Measurements from ENCODE around the gene ARHGAP6. TPM values are rescaled to one million over a fixed set of nuclear protein-coding genes. Genes with fewer than 3 reads are reported as not detected.

Gene ARHGAP6
- total and polyA plus RNA-seq, 9 of the 15 experiments (the other 6 are each of a cell fraction or from before 2014, with no cell fraction given): 12.5 to 63.6 (median 41.8) TPM

DNA sequence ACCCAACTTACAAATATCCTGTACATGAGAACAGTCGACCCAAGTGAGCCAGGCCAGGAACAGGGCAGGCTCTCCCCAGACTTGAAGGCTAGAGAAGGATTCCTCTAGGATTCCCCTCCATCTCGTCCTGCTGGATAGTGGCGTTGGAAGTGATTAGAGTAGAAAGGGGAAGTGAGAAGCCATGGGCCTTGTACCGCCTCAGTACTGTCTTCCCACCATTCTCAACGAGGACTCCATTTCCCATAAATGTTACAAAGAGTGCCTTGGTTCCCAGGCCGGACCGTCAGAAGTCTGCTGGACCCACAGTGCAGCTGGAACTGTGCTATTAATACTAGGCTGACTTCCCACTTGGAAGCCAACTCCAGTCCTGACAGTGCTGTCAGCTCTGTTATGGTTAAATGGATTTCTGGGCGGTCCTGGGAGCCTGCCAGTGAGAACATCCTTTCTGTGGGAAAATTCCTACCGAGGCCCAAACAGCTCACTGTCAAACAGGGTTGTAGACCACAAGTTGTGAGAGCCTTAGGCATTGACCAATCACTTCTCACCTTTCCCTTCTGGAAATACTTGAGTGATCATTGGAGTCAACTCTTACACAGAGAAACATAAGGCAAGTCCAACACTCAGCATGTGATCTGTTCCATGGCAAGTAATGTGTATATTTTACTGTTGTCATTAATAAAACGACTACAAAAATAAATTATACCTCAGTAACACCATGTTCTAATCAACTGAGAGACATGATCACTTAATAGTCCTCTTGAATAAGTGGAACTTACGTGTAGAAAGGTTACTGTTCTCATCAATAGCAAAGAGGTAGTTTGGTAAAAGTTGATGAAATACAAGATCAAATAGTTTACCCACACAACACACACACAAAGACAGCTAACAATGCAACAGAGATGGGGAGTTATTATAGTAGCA lies 314.1 kb downstream of the ARHGAP6 start:
- Histone ChIP-seq H3K27me3 (ENCODE audit: control insufficient read depth in 2 of 2, insufficient read depth in 2 of 2, low read length in 2 of 2) (no peaks in the 10 kb centered on the region), H3K9me3 (replicated peaks; ENCODE audit: control insufficient read depth, insufficient read depth, low read depth, low read length) (no peaks in the 10 kb centered on the region), H2AFZ (ENCODE audit: low read depth, low read length) (peak overlapping the region; percentile 67), H4K20me1 (replicated peaks; ENCODE audit: control insufficient read depth, insufficient read depth, low read length) (no peaks in the 10 kb centered on the region), H3K9ac (ENCODE audit: insufficient read depth in 1 of 2, low read depth in 2 of 2, low read length in 2 of 2) (peak overlapping the region; percentile 53 to 71; a peak in 3 of 4 replicates), H3K4me2 (ENCODE audit: insufficient read depth, low read length) (peak overlapping the region; percentile 74), H3K9me1 (ENCODE audit: control insufficient read depth, insufficient read depth, low read length) (no peaks in the 10 kb centered on the region), H3K79me2 (ENCODE audit: control insufficient read depth, insufficient read depth, low read length) (peaks cover 96% of the 10 kb centered on the region), H3K4me1 (replicated peaks in 1 of 2; ENCODE audit: control insufficient read depth in 2 of 2, insufficient read depth in 2 of 2, low read length in 2 of 2) (peaks cover 10 to 66% of the 10 kb centered on the region in 2 experiments), H3K4me3 (no peak overlapping the region), H3K27ac (ENCODE audit: extremely low read depth, low read depth, low read length) (peak overlapping the region; percentile 92), H3K36me3 (ENCODE audit: control insufficient read depth, insufficient read depth, low read length) (peaks cover 14% of the 10 kb centered on the region; the same call in 2 of the 3 replicates)
- in situ Hi-C loops (cut with MboI) (no loop called here), intact Hi-C loops (cut with micrococcal nuclease) (loop anchor here (1.0 kb wide), 1 partner anchor 16 kb away; no protein-coding TSS in a partner anchor)
- no TSS peak for BruUV-seq (replicated peaks)
- ATAC-seq (peak; percentile 35), FAIRE-seq (peak; percentile 11), DNase-seq (ENCODE audit: extremely low read depth in 1 of 4, low spot score in 3 of 4) (no peak)
- CTCF ChIA-PET (ENCODE audit: low intra/inter-chr PET ratio): no interaction called here
- 13% methylated on average over 11 of the region's 11 CpGs for WGBS (ENCODE audit: insufficient coverage, low coverage, missing lambda C conversion rate)
- POLR2A ChIA-PET: interaction anchor here (1.5 to 1.6 kb wide), 2 partner anchors 110 to 199 kb away, joined by 3 read pairs; no protein-coding TSS in a partner anchor
- no peak for TF ChIP-seq EGR1 (conservative IDR thresholded peaks at IDR 0.05)
- peak; percentile 38; the same call in 1 of the 2 replicates for TF ChIP-seq ZFPM2 (CRISPR knock-in tag; IDR thresholded peaks at IDR 0.05)
- peak; percentile 59 for TF ChIP-seq ZNF175 (CRISPR knock-in tag; IDR thresholded peaks at IDR 0.05; ENCODE audit: low read depth)
- no peak for TF ChIP-seq CREBBP (IDR thresholded peaks at IDR 0.05; ENCODE audit: low read depth, low read length)
- TF ChIP-seq HIVEP1 (CRISPR knock-in tag; IDR thresholded peaks at IDR 0.05): peak; percentile 42; the same call in 1 of the 2 replicates
- TF ChIP-seq MXI1 (IDR thresholded peaks at IDR 0.05; ENCODE audit: low read depth, low read length): no peak
- TF ChIP-seq CCAR2 (IDR thresholded peaks at IDR 0.05; ENCODE audit: low read depth, low read length): no peak
- no peak for TF ChIP-seq DACH1 (IDR thresholded peaks at IDR 0.05; ENCODE audit: partially characterized antibody)
- no peak for TF ChIP-seq NR2C2 (CRISPR knock-in tag; IDR thresholded peaks at IDR 0.05)
- TF ChIP-seq NR2C2 (tag; IDR thresholded peaks at IDR 0.05): peak; percentile 19; the same call in 1 of the 2 replicates
- TF ChIP-seq, protein P1, sequence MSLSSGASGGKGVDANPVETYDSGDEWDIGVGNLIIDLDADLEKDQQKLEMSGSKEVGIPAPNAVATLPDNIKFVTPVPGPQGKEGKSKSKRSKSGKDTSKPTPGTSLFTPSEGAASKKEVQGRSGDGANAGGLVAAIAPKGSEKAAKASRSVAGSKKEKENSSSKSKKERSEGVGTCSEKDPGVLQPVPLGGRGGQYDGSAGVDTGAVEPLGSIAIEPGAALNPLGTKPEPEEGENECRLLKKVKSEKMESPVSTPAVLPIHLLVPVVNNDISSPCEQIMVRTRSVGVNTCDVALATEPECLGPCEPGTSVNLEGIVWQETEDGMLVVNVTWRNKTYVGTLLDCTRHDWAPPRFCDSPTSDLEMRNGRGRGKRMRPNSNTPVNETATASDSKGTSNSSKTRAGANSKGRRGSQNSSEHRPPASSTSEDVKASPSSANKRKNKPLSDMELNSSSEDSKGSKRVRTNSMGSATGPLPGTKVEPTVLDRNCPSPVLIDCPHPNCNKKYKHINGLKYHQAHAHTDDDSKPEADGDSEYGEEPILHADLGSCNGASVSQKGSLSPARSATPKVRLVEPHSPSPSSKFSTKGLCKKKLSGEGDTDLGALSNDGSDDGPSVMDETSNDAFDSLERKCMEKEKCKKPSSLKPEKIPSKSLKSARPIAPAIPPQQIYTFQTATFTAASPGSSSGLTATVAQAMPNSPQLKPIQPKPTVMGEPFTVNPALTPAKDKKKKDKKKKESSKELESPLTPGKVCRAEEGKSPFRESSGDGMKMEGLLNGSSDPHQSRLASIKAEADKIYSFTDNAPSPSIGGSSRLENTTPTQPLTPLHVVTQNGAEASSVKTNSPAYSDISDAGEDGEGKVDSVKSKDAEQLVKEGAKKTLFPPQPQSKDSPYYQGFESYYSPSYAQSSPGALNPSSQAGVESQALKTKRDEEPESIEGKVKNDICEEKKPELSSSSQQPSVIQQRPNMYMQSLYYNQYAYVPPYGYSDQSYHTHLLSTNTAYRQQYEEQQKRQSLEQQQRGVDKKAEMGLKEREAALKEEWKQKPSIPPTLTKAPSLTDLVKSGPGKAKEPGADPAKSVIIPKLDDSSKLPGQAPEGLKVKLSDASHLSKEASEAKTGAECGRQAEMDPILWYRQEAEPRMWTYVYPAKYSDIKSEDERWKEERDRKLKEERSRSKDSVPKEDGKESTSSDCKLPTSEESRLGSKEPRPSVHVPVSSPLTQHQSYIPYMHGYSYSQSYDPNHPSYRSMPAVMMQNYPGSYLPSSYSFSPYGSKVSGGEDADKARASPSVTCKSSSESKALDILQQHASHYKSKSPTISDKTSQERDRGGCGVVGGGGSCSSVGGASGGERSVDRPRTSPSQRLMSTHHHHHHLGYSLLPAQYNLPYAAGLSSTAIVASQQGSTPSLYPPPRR (CRISPR knock-in tag; IDR thresholded peaks at IDR 0.05; ENCODE audit: borderline replicate concordance): no peak
- TF ChIP-seq, protein P2, sequence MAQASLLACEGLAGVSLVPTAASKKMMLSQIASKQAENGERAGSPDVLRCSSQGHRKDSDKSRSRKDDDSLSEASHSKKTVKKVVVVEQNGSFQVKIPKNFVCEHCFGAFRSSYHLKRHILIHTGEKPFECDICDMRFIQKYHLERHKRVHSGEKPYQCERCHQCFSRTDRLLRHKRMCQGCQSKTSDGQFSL (CRISPR knock-in tag; IDR thresholded peaks at IDR 0.05): no peak
- TF ChIP-seq, protein P2 (tag; IDR thresholded peaks at IDR 0.05): peak in 1 of 2 experiments; percentile 83; a peak in 1 of 4 replicates
- TF ChIP-seq FOXJ3 (CRISPR knock-in tag; IDR thresholded peaks at IDR 0.05): no peak
- no peak for TF ChIP-seq SRSF9 (IDR thresholded peaks at IDR 0.05; ENCODE audit: borderline replicate concordance, low read depth, low read length)
- TF ChIP-seq ZNF311 (CRISPR knock-in tag; IDR thresholded peaks at IDR 0.05): peak; percentile 58; the same call in 1 of the 2 replicates
